ENCODE measurements around the gene TNFRSF12A. TPM values are rescaled to one million over a fixed set of nuclear protein-coding genes. Genes with fewer than 3 reads are reported as not detected.

The TNFRSF12A gene
- total and polyA plus RNA-seq, 9 of the 15 experiments (the other 6 are each of a cell fraction or from before 2014, with no cell fraction given): 0.41 to 61.8 (median 26.5) TPM

GRCh38 chr16:2982402-2982801, 37.8 kb upstream of the TNFRSF12A start (continued):
- TF ChIP-seq, protein P1, sequence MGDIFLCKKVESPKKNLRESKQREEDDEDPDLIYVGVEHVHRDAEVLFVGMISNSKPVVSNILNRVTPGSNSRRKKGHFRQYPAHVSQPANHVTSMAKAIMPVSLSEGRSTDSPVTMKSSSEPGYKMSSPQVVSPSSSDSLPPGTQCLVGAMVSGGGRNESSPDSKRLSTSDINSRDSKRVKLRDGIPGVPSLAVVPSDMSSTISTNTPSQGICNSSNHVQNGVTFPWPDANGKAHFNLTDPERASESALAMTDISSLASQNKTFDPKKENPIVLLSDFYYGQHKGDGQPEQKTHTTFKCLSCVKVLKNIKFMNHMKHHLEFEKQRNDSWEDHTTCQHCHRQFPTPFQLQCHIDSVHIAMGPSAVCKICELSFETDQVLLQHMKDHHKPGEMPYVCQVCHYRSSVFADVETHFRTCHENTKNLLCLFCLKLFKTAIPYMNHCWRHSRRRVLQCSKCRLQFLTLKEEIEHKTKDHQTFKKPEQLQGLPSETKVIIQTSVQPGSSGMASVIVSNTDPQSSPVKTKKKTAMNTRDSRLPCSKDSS (IDR thresholded peaks at IDR 0.05; ENCODE audit: low read depth, partially characterized antibody): no peak
- TF ChIP-seq, protein P2, sequence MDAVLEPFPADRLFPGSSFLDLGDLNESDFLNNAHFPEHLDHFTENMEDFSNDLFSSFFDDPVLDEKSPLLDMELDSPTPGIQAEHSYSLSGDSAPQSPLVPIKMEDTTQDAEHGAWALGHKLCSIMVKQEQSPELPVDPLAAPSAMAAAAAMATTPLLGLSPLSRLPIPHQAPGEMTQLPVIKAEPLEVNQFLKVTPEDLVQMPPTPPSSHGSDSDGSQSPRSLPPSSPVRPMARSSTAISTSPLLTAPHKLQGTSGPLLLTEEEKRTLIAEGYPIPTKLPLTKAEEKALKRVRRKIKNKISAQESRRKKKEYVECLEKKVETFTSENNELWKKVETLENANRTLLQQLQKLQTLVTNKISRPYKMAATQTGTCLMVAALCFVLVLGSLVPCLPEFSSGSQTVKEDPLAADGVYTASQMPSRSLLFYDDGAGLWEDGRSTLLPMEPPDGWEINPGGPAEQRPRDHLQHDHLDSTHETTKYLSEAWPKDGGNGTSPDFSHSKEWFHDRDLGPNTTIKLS (IDR thresholded peaks at IDR 0.05; ENCODE audit: borderline replicate concordance, low read depth): no peak
- TF ChIP-seq ARID2 (IDR thresholded peaks at IDR 0.05) (0 out of 2 replicates have a peak, but pooled peaks have one; percentile 8), ZNF512 (tag; IDR thresholded peaks at IDR 0.05) (peak; percentile 96), ZNF212 (CRISPR knock-in tag; IDR thresholded peaks at IDR 0.05) (no peak), SRSF3 (IDR thresholded peaks at IDR 0.05; ENCODE audit: insufficient read depth, low read length) (no peak), ZNF324 (CRISPR knock-in tag; IDR thresholded peaks at IDR 0.05) (no peak), CREBBP (IDR thresholded peaks at IDR 0.05; ENCODE audit: low read depth, low read length) (no peak), NFYB (IDR thresholded peaks at IDR 0.05; ENCODE audit: extremely low read depth, insufficient read length) (no peak), HINFP (tag; conservative IDR thresholded peaks at IDR 0.05; ENCODE audit: low read depth) (0 out of 2 replicates have a peak, but pooled peaks have one; percentile 44), MYNN (IDR thresholded peaks at IDR 0.05) (no peak), MYNN (CRISPR knock-in tag; IDR thresholded peaks at IDR 0.05) (no peak), GTF2E2 (tag; IDR thresholded peaks at IDR 0.05) (no peak), NFATC3 (IDR thresholded peaks at IDR 0.05) (0 out of 2 replicates have a peak, but pooled peaks have one; percentile 36), POLR2A (conservative IDR thresholded peaks at IDR 0.05) (no peak), E2F3 (CRISPR knock-in tag; IDR thresholded peaks at IDR 0.05) (no peak)
- TF ChIP-seq, protein P3, sequence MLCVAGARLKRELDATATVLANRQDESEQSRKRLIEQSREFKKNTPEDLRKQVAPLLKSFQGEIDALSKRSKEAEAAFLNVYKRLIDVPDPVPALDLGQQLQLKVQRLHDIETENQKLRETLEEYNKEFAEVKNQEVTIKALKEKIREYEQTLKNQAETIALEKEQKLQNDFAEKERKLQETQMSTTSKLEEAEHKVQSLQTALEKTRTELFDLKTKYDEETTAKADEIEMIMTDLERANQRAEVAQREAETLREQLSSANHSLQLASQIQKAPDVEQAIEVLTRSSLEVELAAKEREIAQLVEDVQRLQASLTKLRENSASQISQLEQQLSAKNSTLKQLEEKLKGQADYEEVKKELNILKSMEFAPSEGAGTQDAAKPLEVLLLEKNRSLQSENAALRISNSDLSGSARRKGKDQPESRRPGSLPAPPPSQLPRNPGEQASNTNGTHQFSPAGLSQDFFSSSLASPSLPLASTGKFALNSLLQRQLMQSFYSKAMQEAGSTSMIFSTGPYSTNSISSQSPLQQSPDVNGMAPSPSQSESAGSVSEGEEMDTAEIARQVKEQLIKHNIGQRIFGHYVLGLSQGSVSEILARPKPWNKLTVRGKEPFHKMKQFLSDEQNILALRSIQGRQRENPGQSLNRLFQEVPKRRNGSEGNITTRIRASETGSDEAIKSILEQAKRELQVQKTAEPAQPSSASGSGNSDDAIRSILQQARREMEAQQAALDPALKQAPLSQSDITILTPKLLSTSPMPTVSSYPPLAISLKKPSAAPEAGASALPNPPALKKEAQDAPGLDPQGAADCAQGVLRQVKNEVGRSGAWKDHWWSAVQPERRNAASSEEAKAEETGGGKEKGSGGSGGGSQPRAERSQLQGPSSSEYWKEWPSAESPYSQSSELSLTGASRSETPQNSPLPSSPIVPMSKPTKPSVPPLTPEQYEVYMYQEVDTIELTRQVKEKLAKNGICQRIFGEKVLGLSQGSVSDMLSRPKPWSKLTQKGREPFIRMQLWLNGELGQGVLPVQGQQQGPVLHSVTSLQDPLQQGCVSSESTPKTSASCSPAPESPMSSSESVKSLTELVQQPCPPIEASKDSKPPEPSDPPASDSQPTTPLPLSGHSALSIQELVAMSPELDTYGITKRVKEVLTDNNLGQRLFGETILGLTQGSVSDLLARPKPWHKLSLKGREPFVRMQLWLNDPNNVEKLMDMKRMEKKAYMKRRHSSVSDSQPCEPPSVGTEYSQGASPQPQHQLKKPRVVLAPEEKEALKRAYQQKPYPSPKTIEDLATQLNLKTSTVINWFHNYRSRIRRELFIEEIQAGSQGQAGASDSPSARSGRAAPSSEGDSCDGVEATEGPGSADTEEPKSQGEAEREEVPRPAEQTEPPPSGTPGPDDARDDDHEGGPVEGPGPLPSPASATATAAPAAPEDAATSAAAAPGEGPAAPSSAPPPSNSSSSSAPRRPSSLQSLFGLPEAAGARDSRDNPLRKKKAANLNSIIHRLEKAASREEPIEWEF (CRISPR knock-in tag; IDR thresholded peaks at IDR 0.05): no peak

Measured in K562 (cell line).